HEK293 (cell line): ENCODE results near the gene HGS.

Source experiments
- CTCF ChIA-PET: fragments of 350-600 bp; formaldehyde crosslinking; extraction: SDS; loops from one replicate; lab custom pipeline; 2021; ENCODE audit warnings: antibody characterized with exemption; lab: Yijun Ruan, JAX
- POLR2A ChIA-PET: fragments of 300-600 bp; formaldehyde crosslinking; extraction: SDS; loops from one replicate; lab custom pipeline; 2020; ENCODE audit warnings: antibody characterized with exemption, inconsistent platforms; lab: Yijun Ruan, JAX
- H3K27ac ChIP-seq: fragments of 200-500 bp; sonication (Bioruptor generic); 2 replicates; pipeline ENCODE4 v1.5.1; 2014; ENCODE audit warnings: low read depth, low read length, control low read depth, inconsistent platforms; ENCODE audit errors: extremely low read depth
- H3K36me3 ChIP-seq, 2 experiments: fragments of 200-500 bp in 1 of 2; sonication (Bioruptor generic) in 1 of 2; 1 replicate in 1 of 2; 2 replicates in 1 of 2; pipeline ENCODE4 v1.5.1; 2014 to 2017; ENCODE audit warnings: inconsistent platforms in 2 of 2, low read length in 2 of 2; ENCODE audit not compliant: control insufficient read depth in 2 of 2, insufficient read depth in 1 of 2
- H3K4me1 ChIP-seq: fragments of 200-500 bp; sonication (Bioruptor generic); 2 replicates; pipeline ENCODE4 v1.5.1; 2014; ENCODE audit warnings: mild to moderate bottlenecking, low read length, inconsistent platforms; ENCODE audit not compliant: control insufficient read depth, insufficient read depth
- H3K4me3 ChIP-seq: 2 replicates; pipeline ENCODE4 v1.5.1; 2011; ENCODE audit warnings: low read depth, mild to moderate bottlenecking, control low read depth, low read length, moderate library complexity
- H3K9me3 ChIP-seq: fragments of 200-500 bp; sonication (Bioruptor generic); 2 replicates; pipeline ENCODE4 v1.5.1; 2014; ENCODE audit warnings: low read depth, low read length, inconsistent platforms; ENCODE audit not compliant: control insufficient read depth, insufficient read depth
- KLF1 ChIP-seq: fragments of 450-650 bp; formaldehyde crosslinking; IDR thresholded peaks from 2 replicates; pipeline ENCODE4 v1.5.1; 2016; ENCODE audit warnings: missing biosample characterization, missing genetic modification characterization
- PRDM1 ChIP-seq: fragments of 450-650 bp; formaldehyde crosslinking; IDR thresholded peaks from 2 replicates; pipeline ENCODE4; 2016; ENCODE audit warnings: missing biosample characterization, missing genetic modification characterization
- SCRT1 ChIP-seq: fragments of 450-650 bp; formaldehyde crosslinking; IDR thresholded peaks from 2 replicates; pipeline ENCODE4 v1.5.1; 2016; ENCODE audit warnings: missing biosample characterization, missing genetic modification characterization, borderline replicate concordance
- SCRT2 ChIP-seq: fragments of 450-650 bp; formaldehyde crosslinking; IDR thresholded peaks from 2 replicates; pipeline ENCODE4 v1.5.1; 2016; ENCODE audit warnings: missing biosample characterization, missing genetic modification characterization
- SP7 ChIP-seq: fragments of 450-650 bp; formaldehyde crosslinking; IDR thresholded peaks from 2 replicates; pipeline ENCODE4 v1.5.1; 2016; ENCODE audit warnings: missing biosample characterization, missing genetic modification characterization
- ZBTB48 ChIP-seq: fragments of 450-650 bp; formaldehyde crosslinking; IDR thresholded peaks from 2 replicates; pipeline ENCODE4 v1.5.1; 2016; ENCODE audit warnings: missing biosample characterization, missing genetic modification characterization
- ZNF114 ChIP-seq: fragments of 450-650 bp; formaldehyde crosslinking; IDR thresholded peaks from 2 replicates; pipeline ENCODE4 v1.5.0; 2017; ENCODE audit warnings: missing biosample characterization, missing genetic modification characterization
- ZNF221 ChIP-seq: fragments of 450-650 bp; formaldehyde crosslinking; IDR thresholded peaks from 2 replicates; pipeline ENCODE4 v1.5.1; 2017; ENCODE audit warnings: missing biosample characterization, missing genetic modification characterization, borderline replicate concordance
- ZNF654 ChIP-seq: fragments of 450-650 bp; formaldehyde crosslinking; IDR thresholded peaks from 2 replicates; pipeline ENCODE4 v1.5.1; 2016; ENCODE audit warnings: low read depth, missing biosample characterization, missing genetic modification characterization
- ZNF658 ChIP-seq: fragments of 450-650 bp; formaldehyde crosslinking; IDR thresholded peaks from 2 replicates; pipeline ENCODE4; 2016; ENCODE audit warnings: missing biosample characterization, missing genetic modification characterization
- ZNF747 ChIP-seq: fragments of 450-650 bp; formaldehyde crosslinking; IDR thresholded peaks from 2 replicates; pipeline ENCODE4 v1.5.1; 2016; ENCODE audit warnings: missing biosample characterization, missing genetic modification characterization
- TF ChIP-seq, protein P1 (sequence below): fragments of 450-650 bp; formaldehyde crosslinking; IDR thresholded peaks from 2 replicates; pipeline ENCODE4 v1.5.1; 2016; ENCODE audit warnings: missing biosample characterization, missing genetic modification characterization
- TF ChIP-seq, protein P2 (sequence below): fragments of 450-650 bp; formaldehyde crosslinking; IDR thresholded peaks from 2 replicates; pipeline ENCODE4 v1.5.1; 2016; ENCODE audit warnings: missing biosample characterization, missing genetic modification characterization
- TF ChIP-seq, protein P3 (sequence below): fragments of 450-650 bp; formaldehyde crosslinking; IDR thresholded peaks from 2 replicates; pipeline ENCODE4 v1.5.1; 2016; ENCODE audit warnings: missing biosample characterization, missing genetic modification characterization

HGS gene

DNA sequence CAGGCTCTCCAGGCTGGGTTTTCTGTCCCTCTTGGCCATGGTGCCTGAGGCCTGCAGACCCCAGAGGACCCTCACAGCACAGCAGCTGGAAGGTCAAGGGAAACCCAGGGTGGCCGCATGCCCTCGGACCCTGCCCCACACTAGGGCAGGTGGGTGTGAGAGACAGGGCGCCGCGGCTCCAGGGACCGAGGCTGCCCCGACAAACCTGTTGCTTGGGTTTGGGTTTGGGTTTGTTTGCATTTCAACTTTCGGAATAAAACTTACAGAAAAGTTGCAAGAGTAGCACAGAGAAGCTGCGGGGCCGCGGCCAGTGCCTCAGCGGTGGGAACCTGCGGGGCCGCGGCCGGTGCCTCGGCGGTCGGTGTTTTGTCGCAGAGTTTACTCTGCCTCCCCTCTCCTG, 7.8 kb downstream of the HGS start:
- POLR2A ChIA-PET, result interaction anchor here (1.1 to 2.3 kb wide), 2 partner anchors 11 to 12 kb away, joined by 3 to 10 read pairs; partner anchors contain the start of gene MRPL12
- Histone ChIP-seq H3K36me3 (peaks cover 6 to 98% of the 10 kb centered on the region in 2 experiments; a peak in 2 of 3 replicates), H3K27ac (no peak overlapping the region), H3K9me3 (no peaks in the 10 kb centered on the region), H3K4me3 (no peak overlapping the region), H3K4me1 (no peaks in the 10 kb centered on the region)
- CTCF ChIA-PET, result interaction anchor here (1.0 to 1.1 kb wide), 2 partner anchors 11 to 16 kb away, joined by 3 read pairs; no protein-coding TSS in a partner anchor
- peak; percentile 81 for TF ChIP-seq SCRT2 (tag by site-specific recombination)
- TF ChIP-seq SCRT1 (tag by site-specific recombination), result peak; percentile 59; the same call in 1 of the 2 replicates
- TF ChIP-seq, protein P1, sequence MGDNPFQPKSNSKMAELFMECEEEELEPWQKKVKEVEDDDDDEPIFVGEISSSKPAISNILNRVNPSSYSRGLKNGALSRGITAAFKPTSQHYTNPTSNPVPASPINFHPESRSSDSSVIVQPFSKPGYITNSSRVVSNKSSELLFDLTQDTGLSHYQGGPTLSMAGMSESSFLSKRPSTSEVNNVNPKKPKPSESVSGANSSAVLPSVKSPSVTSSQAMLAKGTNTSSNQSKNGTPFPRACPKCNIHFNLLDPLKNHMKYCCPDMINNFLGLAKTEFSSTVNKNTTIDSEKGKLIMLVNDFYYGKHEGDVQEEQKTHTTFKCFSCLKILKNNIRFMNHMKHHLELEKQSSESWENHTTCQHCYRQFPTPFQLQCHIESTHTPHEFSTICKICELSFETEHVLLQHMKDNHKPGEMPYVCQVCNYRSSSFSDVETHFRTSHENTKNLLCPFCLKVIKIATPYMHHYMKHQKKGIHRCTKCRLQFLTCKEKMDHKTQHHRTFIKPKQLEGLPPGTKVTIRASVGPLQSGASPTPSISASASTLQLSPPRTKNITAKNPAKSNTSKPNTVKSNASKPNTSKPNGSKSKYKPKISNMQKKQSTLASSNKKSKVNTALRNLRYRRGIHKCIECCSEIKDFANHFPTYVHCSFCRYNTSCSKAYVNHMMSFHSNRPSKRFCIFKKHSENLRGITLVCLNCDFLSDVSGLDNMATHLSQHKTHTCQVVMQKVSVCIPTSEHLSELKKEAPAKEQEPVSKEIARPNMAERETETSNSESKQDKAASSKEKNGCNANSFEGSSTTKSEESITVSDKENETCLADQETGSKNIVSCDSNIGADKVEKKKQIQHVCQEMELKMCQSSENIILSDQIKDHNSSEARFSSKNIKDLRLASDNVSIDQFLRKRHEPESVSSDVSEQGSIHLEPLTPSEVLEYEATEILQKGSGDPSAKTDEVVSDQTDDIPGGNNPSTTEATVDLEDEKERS (tag by site-specific recombination), result no peak

DNA sequence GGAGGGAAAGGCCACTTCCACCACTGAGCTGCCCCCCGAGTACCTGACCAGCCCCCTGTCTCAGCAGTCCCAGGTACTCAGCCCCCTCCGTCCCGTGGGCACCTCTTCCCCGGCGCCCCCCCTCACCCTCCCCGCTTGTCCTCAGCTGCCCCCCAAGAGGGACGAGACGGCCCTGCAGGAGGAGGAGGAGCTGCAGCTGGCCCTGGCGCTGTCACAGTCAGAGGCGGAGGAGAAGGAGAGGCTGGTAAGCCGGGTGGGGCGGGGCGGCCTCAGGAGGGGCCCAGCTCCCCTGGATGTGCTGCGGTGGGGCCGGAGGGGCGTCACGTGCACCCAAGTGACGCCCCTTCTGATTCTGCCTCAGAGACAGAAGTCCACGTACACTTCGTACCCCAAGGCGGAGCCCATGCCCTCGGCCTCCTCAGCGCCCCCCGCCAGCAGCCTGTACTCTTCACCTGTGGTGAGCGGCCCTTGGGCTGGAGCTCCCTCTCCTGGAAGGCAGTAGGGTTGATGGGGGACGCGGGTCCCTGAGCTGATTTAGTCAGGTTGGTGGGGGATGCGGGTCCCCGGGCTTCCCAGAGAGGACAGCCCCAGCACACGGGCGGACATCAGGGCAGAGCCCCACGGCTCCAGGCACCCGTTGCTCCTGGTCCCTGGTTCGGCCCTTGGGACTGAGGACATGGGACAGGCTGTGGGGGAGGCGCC, 9.8 kb downstream of the HGS start:
- CTCF ChIA-PET, result interaction anchor here (0.6 to 1.7 kb wide), 5 partner anchors 9 to 18 kb away, joined by 3 to 7 read pairs (median 5); partner anchors contain the start of gene MRPL12
- no peak for TF ChIP-seq ZNF114 (tag by site-specific recombination)
- TF ChIP-seq, protein P2, sequence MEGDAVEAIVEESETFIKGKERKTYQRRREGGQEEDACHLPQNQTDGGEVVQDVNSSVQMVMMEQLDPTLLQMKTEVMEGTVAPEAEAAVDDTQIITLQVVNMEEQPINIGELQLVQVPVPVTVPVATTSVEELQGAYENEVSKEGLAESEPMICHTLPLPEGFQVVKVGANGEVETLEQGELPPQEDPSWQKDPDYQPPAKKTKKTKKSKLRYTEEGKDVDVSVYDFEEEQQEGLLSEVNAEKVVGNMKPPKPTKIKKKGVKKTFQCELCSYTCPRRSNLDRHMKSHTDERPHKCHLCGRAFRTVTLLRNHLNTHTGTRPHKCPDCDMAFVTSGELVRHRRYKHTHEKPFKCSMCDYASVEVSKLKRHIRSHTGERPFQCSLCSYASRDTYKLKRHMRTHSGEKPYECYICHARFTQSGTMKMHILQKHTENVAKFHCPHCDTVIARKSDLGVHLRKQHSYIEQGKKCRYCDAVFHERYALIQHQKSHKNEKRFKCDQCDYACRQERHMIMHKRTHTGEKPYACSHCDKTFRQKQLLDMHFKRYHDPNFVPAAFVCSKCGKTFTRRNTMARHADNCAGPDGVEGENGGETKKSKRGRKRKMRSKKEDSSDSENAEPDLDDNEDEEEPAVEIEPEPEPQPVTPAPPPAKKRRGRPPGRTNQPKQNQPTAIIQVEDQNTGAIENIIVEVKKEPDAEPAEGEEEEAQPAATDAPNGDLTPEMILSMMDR (tag by site-specific recombination), result peak; percentile 49
- TF ChIP-seq, protein P3, sequence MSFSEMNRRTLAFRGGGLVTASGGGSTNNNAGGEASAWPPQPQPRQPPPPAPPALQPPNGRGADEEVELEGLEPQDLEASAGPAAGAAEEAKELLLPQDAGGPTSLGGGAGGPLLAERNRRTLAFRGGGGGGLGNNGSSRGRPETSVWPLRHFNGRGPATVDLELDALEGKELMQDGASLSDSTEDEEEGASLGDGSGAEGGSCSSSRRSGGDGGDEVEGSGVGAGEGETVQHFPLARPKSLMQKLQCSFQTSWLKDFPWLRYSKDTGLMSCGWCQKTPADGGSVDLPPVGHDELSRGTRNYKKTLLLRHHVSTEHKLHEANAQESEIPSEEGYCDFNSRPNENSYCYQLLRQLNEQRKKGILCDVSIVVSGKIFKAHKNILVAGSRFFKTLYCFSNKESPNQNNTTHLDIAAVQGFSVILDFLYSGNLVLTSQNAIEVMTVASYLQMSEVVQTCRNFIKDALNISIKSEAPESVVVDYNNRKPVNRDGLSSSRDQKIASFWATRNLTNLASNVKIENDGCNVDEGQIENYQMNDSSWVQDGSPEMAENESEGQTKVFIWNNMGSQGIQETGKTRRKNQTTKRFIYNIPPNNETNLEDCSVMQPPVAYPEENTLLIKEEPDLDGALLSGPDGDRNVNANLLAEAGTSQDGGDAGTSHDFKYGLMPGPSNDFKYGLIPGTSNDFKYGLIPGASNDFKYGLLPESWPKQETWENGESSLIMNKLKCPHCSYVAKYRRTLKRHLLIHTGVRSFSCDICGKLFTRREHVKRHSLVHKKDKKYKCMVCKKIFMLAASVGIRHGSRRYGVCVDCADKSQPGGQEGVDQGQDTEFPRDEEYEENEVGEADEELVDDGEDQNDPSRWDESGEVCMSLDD (tag by site-specific recombination), result no peak
- TF ChIP-seq ZNF658 (tag by site-specific recombination), result no peak
- no peak for TF ChIP-seq ZNF747 (tag by site-specific recombination)
- TF ChIP-seq KLF1 (tag by site-specific recombination), result peak; percentile 49; the same call in 1 of the 2 replicates
- TF ChIP-seq ZBTB48, result no peak
- TF ChIP-seq SP7 (tag by site-specific recombination), result no peak
- TF ChIP-seq ZNF654 (tag by site-specific recombination), result 0 out of 2 replicates have a peak, but pooled peaks have one; percentile 7
- TF ChIP-seq PRDM1 (tag by site-specific recombination), result no peak
- TF ChIP-seq ZNF221 (tag by site-specific recombination), result no peak
- H3K9me3 ChIP-seq, result no peaks in the 10 kb centered on the region
- H3K4me3 ChIP-seq, result no peak overlapping the region
- H3K4me1 ChIP-seq, result no peaks in the 10 kb centered on the region
- H3K36me3 ChIP-seq, result peaks cover 24 to 98% of the 10 kb centered on the region in 2 experiments
- no peak overlapping the region for H3K27ac ChIP-seq
- POLR2A ChIA-PET, result interaction anchor here (0.5 to 2.0 kb wide), 5 partner anchors 9 to 20 kb away, joined by 3 to 15 read pairs (median 4); partner anchors contain the start of genes ARL16, HGS and MRPL12
